NCI-H446 treated with DMSO at 0.1 percent for 48 hours (cell line): ENCODE measurements around the gene TAF11L9.
"Not testable (repeated sequence)": the region's sequence is repeated elsewhere in the genome, so short reads cannot be mapped to it uniquely, and the experiment has no call there.

Experiments used
- DNase-seq: peaks from one replicate; lab custom pipeline; 2025; lab: John Stamatoyannopoulos, UW

The TAF11L9 gene

DNA sequence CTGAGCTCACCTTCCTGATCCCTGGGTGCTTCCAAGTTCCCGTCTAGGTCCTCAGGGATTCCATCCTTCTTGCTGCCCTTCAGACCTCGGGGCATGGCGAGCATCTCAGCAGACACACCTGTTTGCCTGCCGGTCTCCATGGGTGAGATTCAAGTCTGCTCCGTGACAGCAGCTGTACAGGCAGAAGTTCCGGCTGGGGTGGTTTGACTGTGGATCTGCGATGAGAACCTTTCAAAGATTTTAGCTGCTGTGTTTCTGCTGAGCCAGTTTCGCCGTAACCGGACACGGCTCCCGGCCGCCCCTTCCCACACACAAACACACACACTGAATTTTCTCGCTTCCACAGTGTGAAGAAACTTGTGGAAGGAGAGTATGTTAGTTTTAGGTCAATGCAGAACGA, at the start of gene TAF11L9:
TSS of gene TAF11L9 (minus strand) at position 140 of the 400 bp plus-strand sequence.
- DNase-seq = not testable (repeated sequence)

DNA sequence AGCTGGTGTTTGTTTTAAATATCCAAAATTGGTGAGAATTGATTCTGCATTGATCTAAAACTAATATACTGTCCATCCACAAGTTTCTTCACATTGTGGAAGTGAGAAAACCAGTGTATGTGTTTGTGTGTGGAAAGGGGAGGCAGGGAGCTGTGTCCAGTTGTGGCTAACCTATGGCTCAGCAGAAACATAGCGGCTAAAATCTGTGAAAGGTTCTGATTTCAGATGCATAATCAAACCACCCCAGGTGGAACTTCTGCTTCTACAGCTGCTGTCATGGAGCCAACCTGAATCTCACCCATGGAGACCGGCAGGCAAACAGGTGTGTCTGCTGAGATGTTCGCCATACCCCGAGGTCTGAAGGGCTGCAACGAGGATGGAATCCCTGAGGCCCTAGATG, 40.0 kb upstream of the TAF11L9 start, which contains the start of gene TAF11L14:
TSS of gene TAF11L14 (plus strand) at position 301 of the 400 bp plus-strand sequence.
- no peak for DNase-seq

GRCh38 chr5:17631788-17632187, 37.6 kb upstream of the TAF11L9 start, which contains the start of gene TAF11L13:
TAF11L13 (plus strand) TSS chr5:17632088.
- not testable (repeated sequence) for DNase-seq

DNA sequence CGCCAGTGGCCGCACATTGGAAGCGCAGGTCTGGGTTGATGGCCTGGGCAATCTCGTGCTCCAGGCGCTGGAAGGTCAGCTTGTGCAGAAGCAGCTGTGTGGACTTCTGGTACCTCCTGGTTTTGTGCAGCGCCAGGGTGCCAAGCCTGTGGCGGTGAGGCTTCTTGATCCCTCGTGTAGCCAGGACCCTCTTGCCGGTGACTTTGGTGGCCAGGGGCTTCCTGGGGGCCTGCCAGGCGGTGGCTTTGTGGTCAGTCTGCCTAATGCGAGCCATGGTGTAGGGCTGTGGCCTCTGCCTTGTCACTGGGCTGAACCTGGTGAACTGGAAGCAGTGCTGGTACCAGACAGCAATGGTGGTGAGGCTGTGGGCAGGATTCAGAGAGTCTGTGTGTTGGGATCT, 31.5 kb upstream of the TAF11L9 start:
- DNase-seq = no peak

DNA sequence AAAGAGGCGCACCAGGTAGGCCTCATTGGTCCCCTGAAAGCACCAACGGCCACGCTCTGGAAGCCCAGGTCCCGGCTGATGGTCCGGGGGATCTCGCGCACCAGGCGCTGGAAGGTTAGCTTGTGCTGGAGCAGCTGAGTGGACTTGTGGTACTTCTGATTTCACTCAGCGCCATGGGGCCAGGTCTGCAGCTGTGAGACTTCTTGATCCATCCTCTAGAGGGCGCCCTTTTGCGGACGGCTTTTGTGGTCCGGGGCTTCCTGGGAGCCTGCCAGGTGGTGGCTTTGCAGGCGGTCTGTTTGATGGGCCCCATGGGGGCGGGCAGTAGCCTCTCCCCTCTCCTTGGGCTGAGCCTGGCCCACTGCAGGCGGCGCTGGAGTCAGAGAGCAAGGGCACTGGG, 26.4 kb upstream of the TAF11L9 start:
- no peak for DNase-seq

DNA sequence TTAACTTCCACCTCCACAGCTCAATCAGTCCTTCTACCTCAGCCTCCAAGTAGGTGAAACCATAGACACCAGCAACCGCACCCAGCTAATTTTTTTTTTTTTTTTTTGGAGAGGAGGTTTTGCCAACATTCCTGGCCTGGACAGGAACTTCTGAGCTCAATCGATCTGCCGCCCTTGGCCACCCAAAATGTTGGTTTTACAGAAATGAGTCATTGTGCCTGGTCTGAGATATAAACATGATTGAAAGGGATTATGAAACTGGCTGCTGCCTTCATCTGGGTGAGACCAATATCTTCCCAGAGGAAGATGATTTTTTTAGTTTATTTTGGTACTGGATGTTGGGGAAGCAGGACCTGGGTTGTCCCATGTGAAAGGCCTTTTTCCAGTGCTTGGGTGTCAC, 25.2 kb upstream of the TAF11L9 start:
- no peak for DNase-seq

DNA sequence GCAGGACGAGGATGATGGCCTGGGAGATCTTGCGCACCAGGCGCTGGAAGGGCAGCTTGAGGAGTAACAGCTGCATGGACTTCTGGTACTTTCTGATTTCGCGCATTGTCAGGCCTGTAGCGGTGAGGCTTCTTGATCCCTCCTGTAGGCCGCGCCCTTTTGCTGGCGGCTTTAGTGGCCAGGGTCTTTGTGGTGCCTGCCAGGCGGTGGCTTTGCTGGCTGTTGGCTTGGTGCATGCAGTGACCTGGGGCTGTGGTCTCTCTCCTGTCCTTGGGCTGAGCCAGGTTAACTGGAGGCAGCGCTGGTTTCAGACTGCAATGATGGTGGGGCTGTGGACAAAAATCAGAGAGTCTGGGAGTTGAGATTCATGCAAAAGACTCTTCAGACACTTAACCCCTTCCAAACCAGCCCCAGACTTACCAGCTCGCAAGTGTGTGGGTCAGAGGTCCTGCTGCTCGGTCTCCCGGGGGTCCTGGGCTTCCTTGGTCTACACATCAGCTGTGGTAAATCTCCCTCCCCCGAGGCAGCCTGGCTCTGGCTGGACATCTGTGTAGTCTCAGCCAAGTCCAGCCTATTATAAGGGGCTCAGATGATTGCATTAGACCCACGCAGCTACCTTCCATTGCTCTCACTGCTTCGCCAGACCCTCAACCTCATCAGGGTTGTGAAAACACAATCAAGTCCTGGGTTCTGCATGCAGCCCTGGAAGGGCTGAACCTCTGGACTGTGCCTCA, 20.8 kb upstream of the TAF11L9 start:
- DNase-seq = no peak

DNA sequence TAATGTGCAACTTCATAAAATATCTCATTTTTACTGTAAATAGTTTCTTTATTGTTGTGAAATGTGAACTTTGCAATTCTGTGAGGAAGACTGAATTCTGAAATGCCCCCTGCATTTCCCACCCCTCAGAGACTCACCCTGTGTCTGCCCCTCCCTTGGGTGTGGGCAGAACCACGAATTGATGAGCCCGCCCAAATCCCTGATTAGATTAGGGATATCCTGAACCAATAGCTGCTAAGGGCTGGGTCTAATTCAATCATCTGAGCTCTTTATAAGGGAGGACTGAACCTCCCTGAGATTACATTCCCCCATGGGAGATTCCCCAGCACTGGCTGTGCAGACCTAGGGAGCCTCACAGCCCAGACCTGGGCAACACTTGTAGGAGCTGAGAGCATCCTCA, 15.9 kb upstream of the TAF11L9 start, which contains the start of gene TAF11L12:
TSS of gene TAF11L12 (plus strand) at position 301 of the 400 bp plus-strand sequence.
- not testable (repeated sequence) for DNase-seq

- not testable (repeated sequence) for DNase-seq
Observed at GRCh38 chr5:17607461-17607860, 13.3 kb upstream of the TAF11L9 start.

DNA sequence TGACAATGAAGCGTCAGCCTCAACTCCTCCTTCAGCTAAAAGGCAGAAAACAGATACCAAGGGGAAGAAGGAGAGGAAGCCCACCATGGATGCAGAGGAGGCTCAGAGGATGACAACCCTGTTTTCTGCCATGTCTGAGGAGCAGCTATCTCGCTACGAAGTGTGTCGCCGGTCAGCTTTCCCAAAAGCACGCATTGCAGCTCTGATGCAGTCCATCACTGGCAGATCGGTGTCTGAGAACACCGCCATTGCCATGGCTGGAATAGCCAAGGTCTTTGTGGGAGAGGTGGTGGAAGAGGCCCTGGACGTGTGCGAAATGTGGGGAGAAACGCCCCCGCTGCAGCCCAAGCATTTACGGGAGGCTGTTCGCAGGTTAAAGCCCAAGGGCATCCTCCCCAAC, 10.8 kb upstream of the TAF11L9 start:
- DNase-seq = no peak

- DNase-seq = not testable (repeated sequence)
Observed at GRCh38 chr5:17603880-17604279, 9.7 kb upstream of the TAF11L9 start, which contains the start of gene TAF11L11. TAF11L11 (plus strand) TSS chr5:17604183.

DNA sequence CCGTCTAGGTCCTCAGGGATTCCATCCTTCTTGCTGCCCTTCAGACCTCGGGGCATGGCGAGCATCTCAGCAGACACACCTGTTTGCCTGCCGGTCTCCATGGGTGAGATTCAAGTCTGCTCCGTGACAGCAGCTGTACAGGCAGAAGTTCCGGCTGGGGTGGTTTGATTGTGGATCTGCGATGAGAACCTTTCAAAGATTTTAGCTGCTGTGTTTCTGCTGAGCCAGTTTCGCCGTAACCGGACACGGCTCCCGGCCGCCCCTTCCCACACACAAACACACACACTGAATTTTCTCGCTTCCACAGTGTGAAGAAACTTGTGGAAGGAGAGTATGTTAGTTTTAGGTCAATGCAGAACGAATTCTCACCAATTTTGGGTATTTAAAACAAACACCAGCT, 3.5 kb upstream of the TAF11L9 start, which contains the start of gene TAF11L10:
TSS of gene TAF11L10 (minus strand) at position 101 of the 400 bp plus-strand sequence.
- not testable (repeated sequence) for DNase-seq

DNA sequence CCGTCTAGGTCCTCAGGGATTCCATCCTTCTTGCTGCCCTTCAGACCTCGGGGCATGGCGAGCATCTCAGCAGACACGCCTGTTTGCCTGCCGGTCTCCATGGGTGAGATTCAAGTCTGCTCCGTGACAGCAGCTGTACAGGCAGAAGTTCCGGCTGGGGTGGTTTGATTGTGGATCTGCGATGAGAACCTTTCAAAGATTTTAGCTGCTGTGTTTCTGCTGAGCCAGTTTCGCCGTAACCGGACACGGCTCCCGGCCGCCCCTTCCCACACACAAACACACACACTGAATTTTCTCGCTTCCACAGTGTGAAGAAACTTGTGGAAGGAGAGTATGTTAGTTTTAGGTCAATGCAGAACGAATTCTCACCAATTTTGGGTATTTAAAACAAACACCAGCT, 3.3 kb downstream of the TAF11L9 start, which contains the start of gene TAF11L8:
TSS of gene TAF11L8 (minus strand) at position 101 of the 400 bp plus-strand sequence.
- DNase-seq = not testable (repeated sequence)

GRCh38 chr5:17585658-17586057, 8.5 kb downstream of the TAF11L9 start, which contains the start of gene TAF11L7:
TAF11L7 (minus strand) TSS chr5:17585758.
- DNase-seq = not testable (repeated sequence)
